Measurements from ENCODE around the gene POMC.

GRCh38 chr2:25213229-25213628 is 44.8 kb upstream of the POMC start:
- TF ChIP-seq CTCF (IDR thresholded peaks at IDR 0.05), result no peak
- no peak for TF ChIP-seq POLR2AphosphoS5 (IDR thresholded peaks at IDR 0.05)
- TF ChIP-seq POLR2A (IDR thresholded peaks at IDR 0.05), result no peak
